ENCODE measurements around the gene DNAH7. TPM values are rescaled to one million over a fixed set of nuclear protein-coding genes. Genes with fewer than 3 reads are reported as not detected.

Gene DNAH7
- total and polyA plus RNA-seq, 9 of the 15 experiments (the other 6 are each of a cell fraction or from before 2014, with no cell fraction given), result 0.03 to 0.42 (median 0.18) TPM

- TF ChIP-seq, protein P1, sequence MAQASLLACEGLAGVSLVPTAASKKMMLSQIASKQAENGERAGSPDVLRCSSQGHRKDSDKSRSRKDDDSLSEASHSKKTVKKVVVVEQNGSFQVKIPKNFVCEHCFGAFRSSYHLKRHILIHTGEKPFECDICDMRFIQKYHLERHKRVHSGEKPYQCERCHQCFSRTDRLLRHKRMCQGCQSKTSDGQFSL (CRISPR knock-in tag; IDR thresholded peaks at IDR 0.05), result no peak
- TF ChIP-seq, protein P1 (tag; IDR thresholded peaks at IDR 0.05), result no peak
- no peak for TF ChIP-seq HMG20A (CRISPR knock-in tag; conservative IDR thresholded peaks at IDR 0.05)
- TF ChIP-seq, protein P2, sequence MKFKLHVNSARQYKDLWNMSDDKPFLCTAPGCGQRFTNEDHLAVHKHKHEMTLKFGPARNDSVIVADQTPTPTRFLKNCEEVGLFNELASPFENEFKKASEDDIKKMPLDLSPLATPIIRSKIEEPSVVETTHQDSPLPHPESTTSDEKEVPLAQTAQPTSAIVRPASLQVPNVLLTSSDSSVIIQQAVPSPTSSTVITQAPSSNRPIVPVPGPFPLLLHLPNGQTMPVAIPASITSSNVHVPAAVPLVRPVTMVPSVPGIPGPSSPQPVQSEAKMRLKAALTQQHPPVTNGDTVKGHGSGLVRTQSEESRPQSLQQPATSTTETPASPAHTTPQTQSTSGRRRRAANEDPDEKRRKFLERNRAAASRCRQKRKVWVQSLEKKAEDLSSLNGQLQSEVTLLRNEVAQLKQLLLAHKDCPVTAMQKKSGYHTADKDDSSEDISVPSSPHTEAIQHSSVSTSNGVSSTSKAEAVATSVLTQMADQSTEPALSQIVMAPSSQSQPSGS (CRISPR knock-in tag; IDR thresholded peaks at IDR 0.05), result no peak
- no peak for TF ChIP-seq RFX5 (IDR thresholded peaks at IDR 0.05; ENCODE audit: low read depth, low read length)
- no peak for TF ChIP-seq RBM22 (IDR thresholded peaks at IDR 0.05; ENCODE audit: low read depth, low read length, poor library complexity, severe bottlenecking)
- TF ChIP-seq GABPA (tag; conservative IDR thresholded peaks at IDR 0.05; ENCODE audit: low read depth), result no peak
- TF ChIP-seq ZKSCAN1 (IDR thresholded peaks at IDR 0.05; ENCODE audit: low read depth, low read length), result no peak
- no peak for TF ChIP-seq SRSF7 (optimal IDR thresholded peaks at IDR 0.05; ENCODE audit: low read depth, low read length)
- TF ChIP-seq DIDO1 (tag; IDR thresholded peaks at IDR 0.05; ENCODE audit: low read depth), result no peak
- no peak for TF ChIP-seq ZNF324 (CRISPR knock-in tag; IDR thresholded peaks at IDR 0.05)
- TF ChIP-seq TRIM24 (IDR thresholded peaks at IDR 0.05), result peak in 1 of 2 experiments; percentile 41; a peak in 3 of 4 replicates
- TF ChIP-seq, protein P3, sequence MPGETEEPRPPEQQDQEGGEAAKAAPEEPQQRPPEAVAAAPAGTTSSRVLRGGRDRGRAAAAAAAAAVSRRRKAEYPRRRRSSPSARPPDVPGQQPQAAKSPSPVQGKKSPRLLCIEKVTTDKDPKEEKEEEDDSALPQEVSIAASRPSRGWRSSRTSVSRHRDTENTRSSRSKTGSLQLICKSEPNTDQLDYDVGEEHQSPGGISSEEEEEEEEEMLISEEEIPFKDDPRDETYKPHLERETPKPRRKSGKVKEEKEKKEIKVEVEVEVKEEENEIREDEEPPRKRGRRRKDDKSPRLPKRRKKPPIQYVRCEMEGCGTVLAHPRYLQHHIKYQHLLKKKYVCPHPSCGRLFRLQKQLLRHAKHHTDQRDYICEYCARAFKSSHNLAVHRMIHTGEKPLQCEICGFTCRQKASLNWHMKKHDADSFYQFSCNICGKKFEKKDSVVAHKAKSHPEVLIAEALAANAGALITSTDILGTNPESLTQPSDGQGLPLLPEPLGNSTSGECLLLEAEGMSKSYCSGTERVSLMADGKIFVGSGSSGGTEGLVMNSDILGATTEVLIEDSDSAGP (CRISPR knock-in tag; IDR thresholded peaks at IDR 0.05), result no peak
- peak; percentile 92; the same call in 1 of the 2 replicates for TF ChIP-seq ARID3A (IDR thresholded peaks at IDR 0.05; ENCODE audit: borderline replicate concordance, low read depth, low read length)
- TF ChIP-seq CHCHD3 (CRISPR knock-in tag; IDR thresholded peaks at IDR 0.05), result no peak
- no peak for TF ChIP-seq ZNF175 (CRISPR knock-in tag; IDR thresholded peaks at IDR 0.05; ENCODE audit: low read depth)
- TF ChIP-seq HDAC8 (tag; IDR thresholded peaks at IDR 0.05), result no peak
- TF ChIP-seq, protein P4, sequence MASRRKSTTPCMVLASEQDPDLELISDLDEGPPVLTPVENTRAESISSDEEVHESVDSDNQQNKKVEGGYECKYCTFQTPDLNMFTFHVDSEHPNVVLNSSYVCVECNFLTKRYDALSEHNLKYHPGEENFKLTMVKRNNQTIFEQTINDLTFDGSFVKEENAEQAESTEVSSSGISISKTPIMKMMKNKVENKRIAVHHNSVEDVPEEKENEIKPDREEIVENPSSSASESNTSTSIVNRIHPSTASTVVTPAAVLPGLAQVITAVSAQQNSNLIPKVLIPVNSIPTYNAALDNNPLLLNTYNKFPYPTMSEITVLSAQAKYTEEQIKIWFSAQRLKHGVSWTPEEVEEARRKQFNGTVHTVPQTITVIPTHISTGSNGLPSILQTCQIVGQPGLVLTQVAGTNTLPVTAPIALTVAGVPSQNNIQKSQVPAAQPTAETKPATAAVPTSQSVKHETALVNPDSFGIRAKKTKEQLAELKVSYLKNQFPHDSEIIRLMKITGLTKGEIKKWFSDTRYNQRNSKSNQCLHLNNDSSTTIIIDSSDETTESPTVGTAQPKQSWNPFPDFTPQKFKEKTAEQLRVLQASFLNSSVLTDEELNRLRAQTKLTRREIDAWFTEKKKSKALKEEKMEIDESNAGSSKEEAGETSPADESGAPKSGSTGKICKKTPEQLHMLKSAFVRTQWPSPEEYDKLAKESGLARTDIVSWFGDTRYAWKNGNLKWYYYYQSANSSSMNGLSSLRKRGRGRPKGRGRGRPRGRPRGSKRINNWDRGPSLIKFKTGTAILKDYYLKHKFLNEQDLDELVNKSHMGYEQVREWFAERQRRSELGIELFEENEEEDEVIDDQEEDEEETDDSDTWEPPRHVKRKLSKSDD (conservative IDR thresholded peaks at IDR 0.05; ENCODE audit: low read length), result no peak
- TF ChIP-seq KDM4B (IDR thresholded peaks at IDR 0.05; ENCODE audit: borderline replicate concordance in 2 of 2, low read depth in 1 of 2), result no peak
Observed at GRCh38 chr2:196101325-196101991, 32.8 kb upstream of the DNAH7 start (continued).

Measured in K562 (cell line).